HUDEP-2 (cell line): Measurements from ENCODE around the gene RNF149.
"Not testable (repeated sequence)": the region's sequence is repeated elsewhere in the genome, so short reads cannot be mapped to it uniquely, and the experiment has no call there.

Source experiments
- DNase-seq, 76 experiments: peaks; one replicate each; lab custom pipeline; 2025; ENCODE audit not compliant: unreplicated experiment in 76 of 76; lab: John Stamatoyannopoulos, UW

The RNF149 gene

DNA sequence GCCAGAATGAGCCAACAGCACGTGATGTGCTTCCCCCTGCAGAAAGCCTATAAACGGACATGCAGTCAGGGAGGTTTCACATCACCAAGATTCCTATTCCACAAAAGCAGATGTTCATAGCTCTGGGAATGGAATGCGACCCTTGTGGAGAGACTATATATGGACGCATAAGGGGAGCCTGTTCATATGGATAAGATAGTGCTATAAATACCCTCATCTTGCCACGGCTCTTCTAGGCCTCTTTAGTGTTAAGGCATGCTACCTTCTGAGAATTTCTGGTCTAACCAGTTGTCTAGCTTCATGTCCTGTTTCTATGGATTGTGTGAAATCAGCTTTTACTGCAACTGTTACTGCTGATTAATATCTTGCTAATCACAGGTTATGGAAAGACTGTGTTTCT, 70.6 kb downstream of the RNF149 start:
- DNase-seq, result not testable (repeated sequence)

DNA sequence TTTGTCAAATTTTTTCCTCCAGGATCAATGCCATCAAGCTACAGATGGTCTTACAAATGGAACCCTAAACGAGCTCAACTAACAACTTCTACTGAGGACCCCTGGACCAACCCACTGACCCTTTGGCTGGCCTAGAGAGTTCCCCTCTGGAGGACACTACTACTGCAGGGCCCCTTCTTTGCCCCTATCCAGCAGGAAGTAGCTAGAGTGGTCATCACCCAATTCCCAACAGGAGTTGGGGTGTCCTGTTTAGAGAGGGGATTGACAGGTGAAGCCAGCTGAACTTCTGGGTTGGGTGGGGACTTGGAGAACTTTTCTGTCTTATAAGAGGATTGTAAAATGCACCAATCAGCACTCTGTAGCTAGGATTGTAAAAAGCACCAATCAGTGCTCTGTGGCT, 72.5 kb downstream of the RNF149 start:
- DNase-seq, result not testable (repeated sequence)

GRCh38 chr2:101234169-101234938, 74.1 kb downstream of the RNF149 start:
- no peak for DNase-seq

GRCh38 chr2:101232770-101233169, 75.7 kb downstream of the RNF149 start:
- no peak for DNase-seq

DNA sequence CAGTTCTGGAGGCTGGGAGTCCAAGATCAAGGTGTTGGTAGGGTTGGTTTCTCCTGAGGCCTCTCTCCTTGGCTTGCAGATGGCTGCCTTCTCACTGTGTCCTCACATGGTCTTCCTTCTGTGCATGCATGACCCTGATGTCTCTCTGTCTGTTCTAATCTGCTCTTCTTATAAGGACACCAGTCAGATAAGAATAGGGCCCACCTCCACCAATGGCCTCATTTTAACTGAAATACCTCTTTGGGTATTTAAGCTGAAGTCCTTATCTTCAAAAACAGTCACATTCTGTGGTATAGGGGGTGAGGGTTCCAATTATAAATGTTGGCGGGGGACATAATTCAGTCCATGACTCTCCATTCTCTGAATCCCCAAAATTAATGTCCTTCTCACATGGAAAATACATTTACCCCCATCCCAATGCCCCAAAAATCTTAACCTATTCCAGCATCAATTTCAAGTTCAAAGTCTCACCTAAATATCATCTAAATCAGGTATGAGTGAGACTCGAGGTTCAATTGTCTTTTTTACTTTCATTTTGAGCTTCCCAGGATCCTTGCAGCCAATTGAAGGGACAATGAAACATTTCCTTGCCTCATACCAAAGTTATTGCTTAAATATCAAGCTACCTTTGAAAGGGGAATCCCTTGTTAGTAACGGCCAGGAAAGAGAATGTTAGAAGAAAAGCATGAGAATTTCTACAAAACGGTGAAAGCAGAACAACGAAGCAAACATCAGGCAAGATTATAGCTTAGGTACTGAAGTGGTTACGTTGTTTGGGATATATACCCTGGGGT, 76.4 kb downstream of the RNF149 start:
- DNase-seq, result peak in 23 of 76 experiments; percentile 3 to 63 (median 34)

GRCh38 chr2:101231240-101231639, 77.3 kb downstream of the RNF149 start:
- DNase-seq, result no peak

DNA sequence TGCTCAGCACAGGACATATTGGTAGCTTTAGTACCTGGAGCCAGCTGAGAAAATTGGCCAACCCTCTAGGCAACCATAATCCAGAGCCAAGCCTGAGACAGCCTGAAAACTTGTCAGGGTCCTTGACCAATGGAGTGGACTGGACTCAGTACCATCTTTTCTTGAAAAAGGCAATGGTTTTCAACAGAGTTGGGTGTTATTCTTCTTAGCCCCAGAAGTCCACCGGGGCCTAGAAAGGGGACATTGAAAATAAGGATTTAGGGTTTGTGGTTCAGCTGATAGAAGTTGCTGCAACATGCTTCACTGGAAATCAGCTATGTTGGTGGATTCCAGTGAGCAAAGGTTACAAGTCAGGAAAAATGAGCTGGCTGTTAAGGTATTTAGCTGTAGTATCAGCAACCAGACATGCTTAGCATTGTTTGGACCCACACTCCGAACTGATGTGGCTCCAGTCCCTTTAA, 77.9 kb downstream of the RNF149 start:
- DNase-seq, result no peak
